Vagina (tissue), 2 donors: ENCODE results near the gene CTNNBL1. TPM values are rescaled to one million over a fixed set of nuclear protein-coding genes. Genes with fewer than 3 reads are reported as not detected.
"Not testable (repeated sequence)": the region's sequence is repeated elsewhere in the genome, so short reads cannot be mapped to it uniquely, and the experiment has no call there.

Source experiments
- DNase-seq, 2 donors: peaks; one replicate each; pipeline ENCODE4 v3.0.0-alpha.2; 2017; ENCODE audit errors: extremely low spot score in 2 of 2
- H3K27ac ChIP-seq: fragments of 200-600 bp; sonication (generic); one replicate; pipeline ENCODE4 v1.5.1; 2019
- H3K27me3 ChIP-seq: fragments of 200-600 bp; sonication (generic); one replicate; pipeline ENCODE4 v1.5.1; 2019
- H3K36me3 ChIP-seq, 2 donors: fragments of 200-600 bp; sonication (generic); one replicate each; pipeline ENCODE4 v1.5.1; 2017 to 2019
- H3K4me1 ChIP-seq: fragments of 200-600 bp; sonication (generic); one replicate; pipeline ENCODE4 v1.5.1; 2019
- H3K4me3 ChIP-seq, 2 donors: fragments of 200-600 bp; sonication (generic); 1 replicate in 1 of 2; 2 replicates in 1 of 2; pipeline ENCODE4 v1.5.1; 2016 to 2019
- H3K9me3 ChIP-seq: fragments of 200-600 bp; sonication (generic); one replicate; pipeline ENCODE4 v1.5.1; 2019
- POLR2A ChIP-seq, 2 donors: fragments of 450-650 bp; IDR thresholded peaks; one replicate each; pipeline ENCODE4 v1.6.1; 2017; ENCODE audit warnings: antibody characterized with exemption in 2 of 2, mild to moderate bottlenecking in 2 of 2, moderate library complexity in 2 of 2
- POLR2AphosphoS5 ChIP-seq, 2 donors: sonication (generic); formaldehyde crosslinking; IDR thresholded peaks; one replicate each; pipeline ENCODE4 v1.9.0; 2017; ENCODE audit warnings: antibody characterized with exemption in 2 of 2, mild to moderate bottlenecking in 2 of 2, low read depth in 1 of 2; ENCODE audit not compliant: insufficient read depth in 1 of 2
- intact Hi-C: fragments of 100-400 bp; cut with DNase I; formaldehyde crosslinking; loops from one replicate; pipeline ENCODE4 v1.15.1; 2023
- total RNA-seq: library from RNA; depleted of rRNA; stranded (reverse); fragments of >200 nt; gene quantifications from one replicate; pipeline ENCODE4 v1.2.3, GENCODE V29; 2016
- TF ChIP-seq, protein P1 (sequence below), 3 experiments: fragments of 450-650 bp in 2 of 3; fragments of 200-600 bp in 1 of 3; sonication (generic) in 1 of 3; IDR thresholded peaks; one replicate each; pipeline ENCODE4 v1.5.1; 2017 to 2019; ENCODE audit warnings: antibody characterized with exemption in 3 of 3, mild to moderate bottlenecking in 2 of 3, moderate library complexity in 2 of 3

The CTNNBL1 gene
- total RNA-seq, 1 donor from 2014 or later = 40.3 TPM

DNA sequence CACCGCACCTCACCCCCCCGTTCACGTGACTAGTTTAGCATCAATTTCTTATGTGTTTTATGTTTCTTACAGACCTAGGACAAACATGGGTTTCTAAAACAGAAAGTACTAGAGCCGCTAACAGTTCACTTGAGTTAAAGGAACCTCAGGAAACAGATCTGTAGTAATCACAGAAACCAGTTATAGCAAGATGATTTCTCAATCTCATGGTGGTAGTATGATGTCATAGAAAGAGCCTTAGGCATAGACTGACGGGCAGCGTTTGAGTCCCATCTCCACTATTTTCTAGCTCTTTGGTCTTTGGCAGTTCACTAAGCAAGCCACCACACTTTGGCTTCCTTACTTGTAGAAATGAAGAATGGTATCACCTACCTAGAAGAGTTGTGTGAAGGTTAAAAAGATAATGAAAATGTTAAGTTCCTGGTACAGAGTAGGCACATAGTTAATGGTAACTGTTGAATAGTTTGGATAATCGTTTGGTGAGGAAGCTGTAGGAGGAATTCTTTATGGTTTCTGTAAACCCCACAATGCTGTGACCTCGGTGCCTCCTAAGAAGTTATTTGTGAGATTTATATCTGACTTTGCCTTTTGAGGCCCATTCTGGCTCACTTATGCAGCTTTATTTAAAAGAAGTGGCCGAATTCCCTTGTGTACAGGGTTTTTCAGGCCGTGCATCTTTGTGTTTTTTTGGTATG lies 21.3 kb downstream of the CTNNBL1 start:
- DNase-seq = no peak
- intact Hi-C loops = no loop called here
- no peak for TF ChIP-seq POLR2A (IDR thresholded peaks at IDR 0.05)
- TF ChIP-seq, protein P1, sequence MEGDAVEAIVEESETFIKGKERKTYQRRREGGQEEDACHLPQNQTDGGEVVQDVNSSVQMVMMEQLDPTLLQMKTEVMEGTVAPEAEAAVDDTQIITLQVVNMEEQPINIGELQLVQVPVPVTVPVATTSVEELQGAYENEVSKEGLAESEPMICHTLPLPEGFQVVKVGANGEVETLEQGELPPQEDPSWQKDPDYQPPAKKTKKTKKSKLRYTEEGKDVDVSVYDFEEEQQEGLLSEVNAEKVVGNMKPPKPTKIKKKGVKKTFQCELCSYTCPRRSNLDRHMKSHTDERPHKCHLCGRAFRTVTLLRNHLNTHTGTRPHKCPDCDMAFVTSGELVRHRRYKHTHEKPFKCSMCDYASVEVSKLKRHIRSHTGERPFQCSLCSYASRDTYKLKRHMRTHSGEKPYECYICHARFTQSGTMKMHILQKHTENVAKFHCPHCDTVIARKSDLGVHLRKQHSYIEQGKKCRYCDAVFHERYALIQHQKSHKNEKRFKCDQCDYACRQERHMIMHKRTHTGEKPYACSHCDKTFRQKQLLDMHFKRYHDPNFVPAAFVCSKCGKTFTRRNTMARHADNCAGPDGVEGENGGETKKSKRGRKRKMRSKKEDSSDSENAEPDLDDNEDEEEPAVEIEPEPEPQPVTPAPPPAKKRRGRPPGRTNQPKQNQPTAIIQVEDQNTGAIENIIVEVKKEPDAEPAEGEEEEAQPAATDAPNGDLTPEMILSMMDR (IDR thresholded peaks at IDR 0.05) = no peak
- no peak for TF ChIP-seq POLR2AphosphoS5 (IDR thresholded peaks at IDR 0.05; ENCODE audit: insufficient read depth in 1 of 2, low read depth in 1 of 2)

GRCh38 chr20:37721751-37722150 lies 27.9 kb downstream of the CTNNBL1 start:
- H3K27ac ChIP-seq = no peak overlapping the region
- intact Hi-C loops = no loop called here
- H3K4me3 ChIP-seq = no peak overlapping the region
- H3K36me3 ChIP-seq = no peaks in the 10 kb centered on the region
- no peak for DNase-seq
- H3K27me3 ChIP-seq = no peaks in the 10 kb centered on the region
- no peaks in the 10 kb centered on the region for H3K4me1 ChIP-seq
- TF ChIP-seq POLR2AphosphoS5 (IDR thresholded peaks at IDR 0.05; ENCODE audit: insufficient read depth in 1 of 2, low read depth in 1 of 2) (no peak), POLR2A (IDR thresholded peaks at IDR 0.05) (no peak)
- TF ChIP-seq, protein P1 (IDR thresholded peaks at IDR 0.05) = no peak
- H3K9me3 ChIP-seq = no peaks in the 10 kb centered on the region

More for the DNA sequence above, 21.3 kb downstream of the CTNNBL1 start:
- no peak overlapping the region for H3K27ac ChIP-seq
- H3K9me3 ChIP-seq = no peaks in the 10 kb centered on the region
- H3K27me3 ChIP-seq = no peaks in the 10 kb centered on the region
- no peaks in the 10 kb centered on the region for H3K36me3 ChIP-seq
- no peak overlapping the region for H3K4me3 ChIP-seq
- H3K4me1 ChIP-seq = no peaks in the 10 kb centered on the region

GRCh38 chr20:37722312-37722711 lies 28.5 kb downstream of the CTNNBL1 start:
- H3K27ac ChIP-seq, H3K4me3 ChIP-seq, H3K9me3 ChIP-seq, intact Hi-C loops, H3K4me1 ChIP-seq, H3K27me3 ChIP-seq, H3K36me3 ChIP-seq, DNase-seq: not testable (repeated sequence)

- Histone ChIP-seq H3K27me3 (no peaks in the 10 kb centered on the region), H3K9me3 (no peaks in the 10 kb centered on the region), H3K27ac (no peak overlapping the region), H3K4me1 (peaks cover 2% of the 10 kb centered on the region), H3K36me3 (no peaks in the 10 kb centered on the region), H3K4me3 (no peak overlapping the region)
- intact Hi-C loops = no loop called here
- DNase-seq = no peak
- no peak for TF ChIP-seq POLR2AphosphoS5 (IDR thresholded peaks at IDR 0.05; ENCODE audit: insufficient read depth in 1 of 2, low read depth in 1 of 2)
- TF ChIP-seq POLR2A (IDR thresholded peaks at IDR 0.05) = no peak
- TF ChIP-seq, protein P1 (IDR thresholded peaks at IDR 0.05) = no peak
These were observed 29.8 kb downstream of the CTNNBL1 start for GRCh38 chr20:37723668-37724067.

- no peaks in the 10 kb centered on the region for H3K36me3 ChIP-seq
These were observed 31.3 kb downstream of the CTNNBL1 start for GRCh38 chr20:37725165-37725564.

GRCh38 chr20:37725855-37726254 lies 32.0 kb downstream of the CTNNBL1 start:
- Histone ChIP-seq H3K27me3 (no peaks in the 10 kb centered on the region), H3K4me1 (peaks cover 9% of the 10 kb centered on the region), H3K27ac (no peak overlapping the region), H3K9me3 (no peaks in the 10 kb centered on the region), H3K36me3 (no peaks in the 10 kb centered on the region), H3K4me3 (no peak overlapping the region)
- TF ChIP-seq POLR2A (IDR thresholded peaks at IDR 0.05) = no peak
- TF ChIP-seq, protein P1 (IDR thresholded peaks at IDR 0.05) = no peak
- TF ChIP-seq POLR2AphosphoS5 (IDR thresholded peaks at IDR 0.05; ENCODE audit: insufficient read depth in 1 of 2, low read depth in 1 of 2) = no peak
- no peak for DNase-seq
- intact Hi-C loops = no loop called here

More at GRCh38 chr20:37725165-37725564, 31.3 kb downstream of the CTNNBL1 start:
- H3K27me3 ChIP-seq = no peaks in the 10 kb centered on the region
- no peaks in the 10 kb centered on the region for H3K9me3 ChIP-seq
- TF ChIP-seq POLR2A (IDR thresholded peaks at IDR 0.05) = no peak
- no peak overlapping the region for H3K4me3 ChIP-seq
- H3K27ac ChIP-seq = no peak overlapping the region
- H3K4me1 ChIP-seq = peaks cover 9% of the 10 kb centered on the region
- no peak for DNase-seq
- intact Hi-C loops = no loop called here
